GM06990 (cell line): ENCODE measurements around the gene TROAP.
A peak's percentile ranks its signal among the peaks of the same experiment; 100 is the strongest.

Experiments
- DNase-seq: peaks from one replicate; pipeline ENCODE4 v3.0.0-alpha.2; 2011; ENCODE audit not compliant: insufficient read length; ENCODE audit errors: extremely low read depth
- H3K27me3 ChIP-seq: replicated peaks from 2 replicates; pipeline ENCODE4 v1.6.0; 2011; ENCODE audit warnings: low read length; ENCODE audit not compliant: control insufficient read depth, insufficient read depth
- H3K36me3 ChIP-seq: 2 replicates; pipeline ENCODE4 v1.5.1; 2011; ENCODE audit warnings: low read length; ENCODE audit not compliant: control insufficient read depth, insufficient read depth
- H3K4me3 ChIP-seq: replicated peaks from 2 replicates; pipeline ENCODE4 v1.5.1; 2011; ENCODE audit warnings: low read depth, mild to moderate bottlenecking, control low read depth, low read length
- CTCF ChIP-seq: IDR thresholded peaks from 2 replicates; pipeline ENCODE4 v1.5.1; 2011; ENCODE audit warnings: low read length, control low read depth, mild to moderate bottlenecking, inconsistent platforms; ENCODE audit not compliant: insufficient read depth, poor library complexity, severe bottlenecking

TROAP gene

GRCh38 chr12:49357103-49357678, 34.1 kb downstream of the TROAP start:
- DNase-seq: no peak
- Histone ChIP-seq H3K27me3 (no peaks in the 10 kb centered on the region), H3K36me3 (no peaks in the 10 kb centered on the region), H3K4me3 (no peak overlapping the region)
- peak; percentile 38 for TF ChIP-seq CTCF

- no peak for DNase-seq
Measured at GRCh38 chr12:49358483-49359141, 35.6 kb downstream of the TROAP start.

GRCh38 chr12:49359671-49360070, 36.6 kb downstream of the TROAP start:
- Histone ChIP-seq H3K4me3 (no peak overlapping the region), H3K27me3 (no peaks in the 10 kb centered on the region), H3K36me3 (no peaks in the 10 kb centered on the region)
- no peak for TF ChIP-seq CTCF
- DNase-seq: no peak

More at GRCh38 chr12:49358483-49359141, 35.6 kb downstream of the TROAP start:
- H3K4me3 ChIP-seq: no peak overlapping the region
- no peaks in the 10 kb centered on the region for H3K27me3 ChIP-seq
- TF ChIP-seq CTCF: peak; percentile 76
- H3K36me3 ChIP-seq: no peaks in the 10 kb centered on the region

GRCh38 chr12:49362077-49362476, 39.0 kb downstream of the TROAP start:
- Histone ChIP-seq H3K36me3 (no peaks in the 10 kb centered on the region), H3K27me3 (no peaks in the 10 kb centered on the region), H3K4me3 (no peak overlapping the region)
- no peak for TF ChIP-seq CTCF
- no peak for DNase-seq

- no peak for DNase-seq
Measured at GRCh38 chr12:49364989-49365388, 41.9 kb downstream of the TROAP start.

More at GRCh38 chr12:49364989-49365388, 41.9 kb downstream of the TROAP start:
- Histone ChIP-seq H3K27me3 (no peaks in the 10 kb centered on the region), H3K4me3 (no peak overlapping the region), H3K36me3 (no peaks in the 10 kb centered on the region)
- TF ChIP-seq CTCF: no peak
